H1 (cell line): ENCODE results near the gene ITGAV.

ENCODE experiments used
- EZH2 ChIP-seq: fragments of 200-600 bp; sonication (generic); IDR thresholded peaks from 2 replicates; pipeline ENCODE4 v1.7.1; 2012; ENCODE audit warnings: low read depth, mild to moderate bottlenecking, moderate library complexity, low read length, inconsistent platforms; ENCODE audit not compliant: severe bottlenecking
- NRF1 ChIP-seq: IDR thresholded peaks from 2 replicates; pipeline ENCODE4 v1.6.1; 2011; ENCODE audit warnings: mild to moderate bottlenecking, low read depth, low read length, improper control_type of control experiment
- POLR2A ChIP-seq, 2 experiments: IDR thresholded peaks; 1 replicate in 1 of 2; 2 replicates in 1 of 2; pipeline ENCODE4 v1.6.1; 2011; ENCODE audit warnings: low read depth in 2 of 2, low read length in 2 of 2, mild to moderate bottlenecking in 2 of 2; ENCODE audit errors: control extremely low read depth in 1 of 2
- YY1 ChIP-seq: IDR thresholded peaks from 2 replicates; pipeline ENCODE4 v1.6.1; 2011; ENCODE audit warnings: low read depth, mild to moderate bottlenecking, low read length
- TF ChIP-seq, protein P1 (sequence below), 3 experiments: IDR thresholded peaks; 1 replicate in 2 of 3; 2 replicates in 1 of 3; pipeline versions ENCODE4 v1.5.1 to v1.6.1; 2011; ENCODE audit warnings: low read length in 3 of 3, mild to moderate bottlenecking in 3 of 3, inconsistent platforms in 2 of 3, low read depth in 1 of 3, moderate library complexity in 1 of 3; ENCODE audit not compliant: insufficient read depth in 1 of 3; ENCODE audit errors: control extremely low read depth in 1 of 3

DNA sequence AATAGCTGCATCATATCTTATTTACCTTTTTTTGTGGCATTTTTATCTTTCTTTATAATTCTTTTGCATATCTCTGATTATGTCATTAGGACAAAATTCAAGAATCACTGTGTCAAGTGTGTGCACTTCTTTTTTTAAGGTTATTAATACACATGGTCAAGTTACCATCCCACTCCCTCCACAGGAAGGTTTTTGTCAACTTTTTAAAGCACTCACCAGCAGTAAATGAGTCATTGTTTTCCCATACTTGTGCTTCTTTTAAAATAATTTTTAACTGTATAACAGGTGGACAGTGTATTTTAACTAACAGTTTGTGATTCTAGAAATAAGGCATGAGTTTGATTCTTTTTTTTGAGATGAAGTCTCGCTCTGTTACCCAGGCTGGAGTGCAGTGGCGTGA, 58.3 kb downstream of the ITGAV start:
- TF ChIP-seq, protein P1, sequence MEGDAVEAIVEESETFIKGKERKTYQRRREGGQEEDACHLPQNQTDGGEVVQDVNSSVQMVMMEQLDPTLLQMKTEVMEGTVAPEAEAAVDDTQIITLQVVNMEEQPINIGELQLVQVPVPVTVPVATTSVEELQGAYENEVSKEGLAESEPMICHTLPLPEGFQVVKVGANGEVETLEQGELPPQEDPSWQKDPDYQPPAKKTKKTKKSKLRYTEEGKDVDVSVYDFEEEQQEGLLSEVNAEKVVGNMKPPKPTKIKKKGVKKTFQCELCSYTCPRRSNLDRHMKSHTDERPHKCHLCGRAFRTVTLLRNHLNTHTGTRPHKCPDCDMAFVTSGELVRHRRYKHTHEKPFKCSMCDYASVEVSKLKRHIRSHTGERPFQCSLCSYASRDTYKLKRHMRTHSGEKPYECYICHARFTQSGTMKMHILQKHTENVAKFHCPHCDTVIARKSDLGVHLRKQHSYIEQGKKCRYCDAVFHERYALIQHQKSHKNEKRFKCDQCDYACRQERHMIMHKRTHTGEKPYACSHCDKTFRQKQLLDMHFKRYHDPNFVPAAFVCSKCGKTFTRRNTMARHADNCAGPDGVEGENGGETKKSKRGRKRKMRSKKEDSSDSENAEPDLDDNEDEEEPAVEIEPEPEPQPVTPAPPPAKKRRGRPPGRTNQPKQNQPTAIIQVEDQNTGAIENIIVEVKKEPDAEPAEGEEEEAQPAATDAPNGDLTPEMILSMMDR (IDR thresholded peaks at IDR 0.05; ENCODE audit: control extremely low read depth in 1 of 3, insufficient read depth in 1 of 3, low read depth in 1 of 3, low read length in 3 of 3) = no peak
- no peak for TF ChIP-seq POLR2A (IDR thresholded peaks at IDR 0.05; ENCODE audit: control extremely low read depth in 1 of 2, low read depth in 2 of 2, low read length in 2 of 2)
- no peak for TF ChIP-seq EZH2
- no peak for TF ChIP-seq YY1
- no peak for TF ChIP-seq NRF1
